Activated naive CD8-positive, alpha-beta T cell treated with anti-CD3 and anti-CD28 coated beads for 36 hours (primary cell): ENCODE measurements around the gene TCAIM. TPM values are rescaled to one million over a fixed set of nuclear protein-coding genes. Genes with fewer than 3 reads are reported as not detected.
"Not testable (repeated sequence)": the region's sequence is repeated elsewhere in the genome, so short reads cannot be mapped to it uniquely, and the experiment has no call there.

ENCODE experiments used
- DNase-seq: peaks from one replicate; pipeline ENCODE4 v3.0.0; 2021
- H3K27ac Mint-ChIP-seq: one replicate; pipeline ENCODE4 v1.8.0; 2022; ENCODE audit warnings: mild to moderate bottlenecking, moderate library complexity, mixed read lengths
- H3K27me3 Mint-ChIP-seq: one replicate; pipeline ENCODE4 v1.8.0; 2022; ENCODE audit warnings: mild to moderate bottlenecking, mixed read lengths
- H3K36me3 Mint-ChIP-seq: one replicate; pipeline ENCODE4 v1.8.0; 2021; ENCODE audit warnings: mild to moderate bottlenecking, mixed read lengths
- H3K4me1 Mint-ChIP-seq: one replicate; pipeline ENCODE4 v1.8.0; 2021; ENCODE audit warnings: mixed read lengths
- H3K4me3 Mint-ChIP-seq: one replicate; pipeline ENCODE4 v1.8.0; 2022; ENCODE audit warnings: mild to moderate bottlenecking, moderate library complexity, mixed read lengths
- H3K9me3 Mint-ChIP-seq: one replicate; pipeline ENCODE4 v1.8.0; 2022; ENCODE audit warnings: mixed read lengths
- total RNA-seq, 2 experiments: library from RNA; stranded (reverse); gene quantifications; one replicate each; pipeline ENCODE4 v1.2.3, GENCODE V29; 2021

Gene TCAIM
- total RNA-seq, 2 experiments from 2014 or later = 10.8 to 12.6 TPM

DNA sequence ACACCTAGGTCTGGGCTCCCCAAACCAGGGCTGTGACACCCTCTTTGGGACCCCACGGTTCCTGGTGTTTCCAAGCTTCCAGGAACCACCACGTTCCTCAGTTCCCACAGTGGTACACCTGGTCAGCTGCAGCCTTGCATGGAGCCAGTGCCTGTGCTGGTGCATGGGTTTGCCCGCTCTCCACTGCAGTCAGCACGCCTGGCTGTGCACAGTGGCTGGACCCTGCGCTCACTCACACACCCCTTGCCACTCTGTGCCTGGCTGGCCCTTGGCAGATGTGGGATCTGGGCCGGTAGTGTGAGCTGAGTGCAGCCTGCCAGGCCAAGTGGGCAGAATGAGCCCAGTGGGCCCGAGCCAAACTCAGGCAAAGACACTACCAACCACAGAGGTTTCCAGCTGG is 48.8 kb downstream of the TCAIM start:
- no peak for DNase-seq
- peaks cover 5% of the 10 kb centered on the region for H3K36me3 Mint-ChIP-seq
- no peak overlapping the region for H3K27ac Mint-ChIP-seq
- H3K4me1 Mint-ChIP-seq = no peaks in the 10 kb centered on the region
- H3K27me3 Mint-ChIP-seq = no peaks in the 10 kb centered on the region
- H3K4me3 Mint-ChIP-seq = no peak overlapping the region
- peaks cover 3% of the 10 kb centered on the region for H3K9me3 Mint-ChIP-seq

GRCh38 chr3:44392489-44392888 is 53.9 kb downstream of the TCAIM start:
- H3K4me3 Mint-ChIP-seq = no peak overlapping the region
- DNase-seq = no peak
- peaks cover 5% of the 10 kb centered on the region for H3K36me3 Mint-ChIP-seq
- no peaks in the 10 kb centered on the region for H3K4me1 Mint-ChIP-seq
- no peaks in the 10 kb centered on the region for H3K27me3 Mint-ChIP-seq
- no peak overlapping the region for H3K27ac Mint-ChIP-seq
- H3K9me3 Mint-ChIP-seq = peaks cover under 1% of the 10 kb centered on the region

DNA sequence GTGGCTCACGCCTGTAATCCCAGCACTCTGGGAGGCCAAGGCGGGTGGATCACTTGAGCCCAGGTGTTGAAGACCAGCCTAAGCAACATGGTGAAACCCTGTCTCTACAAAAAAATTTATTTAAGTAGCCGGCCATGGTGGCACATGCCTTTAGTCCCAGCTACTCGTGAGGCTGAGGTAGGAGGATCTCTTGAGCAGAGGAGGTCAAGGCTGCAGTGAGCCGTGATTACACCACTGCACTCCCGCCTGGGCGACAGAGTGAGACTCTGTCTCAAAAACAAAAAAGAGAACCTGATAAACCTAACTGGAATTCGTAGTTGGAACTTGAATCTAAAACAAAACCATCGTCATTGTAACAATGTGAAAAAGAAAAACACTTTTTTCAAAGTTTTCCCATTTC is 57.1 kb downstream of the TCAIM start:
- no peak overlapping the region for H3K27ac Mint-ChIP-seq

DNA sequence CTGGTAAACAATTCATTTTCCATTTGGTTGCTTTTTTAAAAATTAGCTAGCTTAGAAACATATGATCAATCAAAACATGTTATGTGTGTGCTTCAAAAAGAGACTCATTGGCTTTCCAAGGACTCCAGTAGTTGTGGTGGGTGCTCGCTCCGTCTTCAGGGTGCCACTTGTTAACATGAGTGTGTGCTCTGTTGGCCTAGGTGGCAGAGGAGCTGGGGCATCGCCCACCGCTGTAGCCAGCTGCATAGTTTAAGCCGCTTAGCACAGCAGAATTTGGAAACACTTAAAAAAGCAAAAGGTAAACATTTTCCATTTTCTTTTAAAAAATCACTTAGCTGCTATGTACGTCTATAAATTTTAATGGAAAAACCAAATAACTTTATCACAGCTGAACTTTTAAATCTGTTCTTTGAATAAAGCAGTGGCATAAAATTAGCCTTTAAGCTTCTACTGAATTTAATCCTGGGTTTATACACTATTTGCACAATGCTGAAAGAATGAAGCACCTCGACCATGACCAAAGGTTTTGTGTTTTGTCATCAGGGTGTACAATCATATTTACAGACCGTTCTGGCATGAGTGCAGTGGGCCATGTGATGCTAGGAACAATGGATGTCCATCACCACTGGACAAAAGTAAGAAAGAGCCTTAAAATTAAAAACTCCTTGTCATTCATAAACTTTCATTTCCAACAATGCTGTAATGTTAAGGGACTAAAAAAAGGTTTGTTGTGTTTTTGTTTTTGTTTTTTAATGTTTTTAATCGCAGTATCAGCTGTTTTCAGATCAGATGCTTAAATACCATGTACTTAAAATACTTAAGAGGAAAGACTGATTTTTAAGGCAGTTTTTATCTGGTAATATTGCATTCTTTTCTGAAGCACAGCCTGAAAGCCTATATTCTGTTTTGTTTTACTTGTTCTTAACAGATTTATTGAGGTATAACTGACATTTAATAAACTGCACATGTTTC is 57.9 kb downstream of the TCAIM start:
- no peak for DNase-seq
- no peak overlapping the region for H3K27ac Mint-ChIP-seq
- H3K4me3 Mint-ChIP-seq = no peak overlapping the region
- H3K36me3 Mint-ChIP-seq = peaks cover 6% of the 10 kb centered on the region
- no peaks in the 10 kb centered on the region for H3K4me1 Mint-ChIP-seq
- no peaks in the 10 kb centered on the region for H3K9me3 Mint-ChIP-seq
- H3K27me3 Mint-ChIP-seq = no peaks in the 10 kb centered on the region

More for the DNA sequence above, 57.1 kb downstream of the TCAIM start:
- peaks cover 3% of the 10 kb centered on the region for H3K36me3 Mint-ChIP-seq
- no peak overlapping the region for H3K4me3 Mint-ChIP-seq
- no peak for DNase-seq
- no peaks in the 10 kb centered on the region for H3K4me1 Mint-ChIP-seq
- no peaks in the 10 kb centered on the region for H3K27me3 Mint-ChIP-seq
- no peaks in the 10 kb centered on the region for H3K9me3 Mint-ChIP-seq

DNA sequence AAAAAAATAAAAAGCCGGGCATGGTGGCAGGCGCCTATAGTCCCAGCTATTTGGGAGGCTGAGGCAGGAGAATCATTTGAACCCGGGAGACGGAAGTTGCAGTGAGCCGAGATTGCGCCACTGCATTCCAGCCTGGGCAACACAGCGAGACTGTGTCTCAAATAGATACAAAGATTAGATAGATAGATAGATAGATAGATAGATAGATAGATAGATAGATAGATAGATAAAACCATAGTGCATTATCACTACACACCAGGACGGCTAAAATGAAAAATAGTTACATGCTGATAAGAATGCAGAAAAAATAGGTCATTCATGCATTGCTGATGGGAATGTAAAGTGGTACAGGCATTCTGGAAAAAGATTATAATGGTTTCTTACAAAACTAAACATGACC is 59.7 kb downstream of the TCAIM start:
- not testable (repeated sequence) for H3K4me3 Mint-ChIP-seq, H3K27me3 Mint-ChIP-seq, H3K9me3 Mint-ChIP-seq, H3K4me1 Mint-ChIP-seq, H3K27ac Mint-ChIP-seq, DNase-seq, H3K36me3 Mint-ChIP-seq

DNA sequence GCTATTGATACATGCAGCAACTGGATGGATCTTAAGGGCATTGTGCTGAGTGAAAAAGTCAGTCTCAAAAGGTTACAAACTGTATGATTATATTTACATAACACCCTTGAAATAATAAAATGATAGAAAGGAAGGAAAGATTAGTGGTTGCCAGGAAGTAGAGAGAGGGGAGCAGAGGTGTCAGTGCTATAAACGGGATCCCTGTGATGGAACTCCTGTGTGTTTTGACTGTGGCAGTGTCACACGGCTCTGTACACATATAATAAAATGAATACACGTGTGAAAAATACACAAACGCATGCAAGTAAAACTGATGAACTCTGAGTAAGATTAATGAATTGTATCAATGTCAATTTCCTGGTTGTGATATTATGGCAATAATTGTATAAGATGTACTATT is 60.3 kb downstream of the TCAIM start:
- DNase-seq = no peak
- H3K9me3 Mint-ChIP-seq = no peaks in the 10 kb centered on the region
- peaks cover 6% of the 10 kb centered on the region for H3K36me3 Mint-ChIP-seq
- no peak overlapping the region for H3K27ac Mint-ChIP-seq
- H3K4me1 Mint-ChIP-seq = no peaks in the 10 kb centered on the region
- no peaks in the 10 kb centered on the region for H3K27me3 Mint-ChIP-seq
- H3K4me3 Mint-ChIP-seq = no peak overlapping the region

DNA sequence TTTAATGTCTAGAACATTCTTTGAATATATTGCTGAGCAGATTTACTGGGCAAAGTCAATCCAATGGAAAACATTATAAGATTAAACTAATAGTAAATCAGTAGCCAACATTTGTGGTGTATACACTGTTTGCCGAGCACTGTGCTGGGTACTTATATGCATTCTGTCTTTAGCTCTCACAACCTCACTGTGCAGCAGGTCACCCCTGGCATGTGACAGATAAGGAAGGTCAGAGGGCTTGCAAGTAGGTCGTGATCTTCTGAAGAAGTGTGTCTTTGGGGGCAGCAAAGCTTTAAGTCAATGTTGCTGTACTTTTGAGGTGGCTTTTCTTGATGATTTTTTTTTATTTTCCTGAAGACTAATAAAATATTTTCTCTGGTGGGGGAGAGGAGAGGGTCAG is 62.2 kb downstream of the TCAIM start:
- Mint-ChIP-seq H3K4me3 (no peak overlapping the region), H3K9me3 (no peaks in the 10 kb centered on the region), H3K27ac (no peak overlapping the region), H3K36me3 (peaks cover 9% of the 10 kb centered on the region), H3K27me3 (no peaks in the 10 kb centered on the region), H3K4me1 (no peaks in the 10 kb centered on the region)
- no peak for DNase-seq

DNA sequence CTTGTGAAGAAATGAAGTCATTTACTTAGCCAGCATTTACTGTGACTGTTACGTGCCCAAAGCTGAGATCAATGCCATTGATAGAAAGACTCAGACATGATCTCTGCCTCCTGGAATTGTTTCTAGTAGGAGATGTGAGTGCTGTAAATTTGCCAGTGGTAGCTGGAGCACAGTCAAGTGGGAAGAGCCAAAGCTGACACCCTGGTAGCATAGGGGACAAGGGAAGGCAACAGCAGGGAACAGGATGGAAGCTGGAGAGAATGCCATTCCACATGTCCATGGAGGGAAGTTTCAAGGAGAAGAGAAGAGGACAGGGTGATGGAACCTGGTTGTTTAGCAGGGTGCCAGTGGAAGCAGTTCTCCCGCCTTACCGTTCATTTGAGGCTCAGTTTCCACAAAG is 64.0 kb downstream of the TCAIM start:
- no peak overlapping the region for H3K4me3 Mint-ChIP-seq
- DNase-seq = no peak
- H3K27ac Mint-ChIP-seq = no peak overlapping the region

DNA sequence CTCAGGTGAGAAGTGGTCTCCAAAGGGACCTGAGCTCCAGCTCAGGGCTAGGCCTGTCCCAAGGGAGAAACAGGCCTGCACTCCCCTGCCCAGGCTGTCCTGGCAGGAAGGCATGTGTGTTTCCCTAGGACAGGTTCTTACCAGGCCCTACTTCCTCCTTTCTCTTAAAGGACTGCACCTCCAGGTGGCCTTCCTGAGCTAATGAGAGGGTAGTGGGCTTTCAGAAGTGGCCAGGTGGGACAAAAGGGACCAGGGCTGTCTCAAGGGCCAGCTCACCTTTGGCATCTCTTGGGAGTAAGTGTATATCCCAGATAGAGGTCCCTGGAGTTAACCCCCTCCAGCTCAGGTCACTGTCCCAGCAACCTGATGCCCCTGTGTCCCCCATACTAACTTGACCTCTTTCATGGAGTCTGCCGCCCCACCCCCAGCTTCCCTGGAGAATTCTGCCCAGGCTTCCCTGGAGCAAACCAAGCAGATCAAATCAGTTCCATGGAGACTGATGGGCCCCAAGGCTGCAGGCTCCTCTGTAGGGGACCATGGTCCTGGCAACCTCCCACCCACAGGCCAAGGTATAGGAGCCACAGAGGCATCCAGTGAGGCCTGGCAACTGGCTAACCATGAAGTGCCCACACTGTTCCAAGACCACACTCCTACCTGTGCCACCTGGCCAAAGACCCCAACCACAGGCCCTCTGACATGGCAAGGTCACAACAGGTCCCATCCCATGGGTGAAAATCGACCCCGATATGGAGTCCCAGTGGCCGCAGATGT is 71.3 kb downstream of the TCAIM start:
- Mint-ChIP-seq H3K9me3 (no peaks in the 10 kb centered on the region), H3K27me3 (no peaks in the 10 kb centered on the region), H3K4me1 (no peaks in the 10 kb centered on the region), H3K27ac (no peak overlapping the region), H3K4me3 (no peak overlapping the region), H3K36me3 (no peaks in the 10 kb centered on the region)
- DNase-seq = no peak

More for the DNA sequence above, 64.0 kb downstream of the TCAIM start:
- Mint-ChIP-seq H3K4me1 (no peaks in the 10 kb centered on the region), H3K36me3 (peaks cover 9% of the 10 kb centered on the region), H3K9me3 (no peaks in the 10 kb centered on the region), H3K27me3 (no peaks in the 10 kb centered on the region)

GRCh38 chr3:44411031-44411645 is 72.6 kb downstream of the TCAIM start:
- H3K4me3 Mint-ChIP-seq = no peak overlapping the region
- H3K4me1 Mint-ChIP-seq = no peaks in the 10 kb centered on the region
- H3K36me3 Mint-ChIP-seq = no peaks in the 10 kb centered on the region
- H3K27ac Mint-ChIP-seq = no peak overlapping the region
- no peaks in the 10 kb centered on the region for H3K9me3 Mint-ChIP-seq
- no peak for DNase-seq
- H3K27me3 Mint-ChIP-seq = no peaks in the 10 kb centered on the region

DNA sequence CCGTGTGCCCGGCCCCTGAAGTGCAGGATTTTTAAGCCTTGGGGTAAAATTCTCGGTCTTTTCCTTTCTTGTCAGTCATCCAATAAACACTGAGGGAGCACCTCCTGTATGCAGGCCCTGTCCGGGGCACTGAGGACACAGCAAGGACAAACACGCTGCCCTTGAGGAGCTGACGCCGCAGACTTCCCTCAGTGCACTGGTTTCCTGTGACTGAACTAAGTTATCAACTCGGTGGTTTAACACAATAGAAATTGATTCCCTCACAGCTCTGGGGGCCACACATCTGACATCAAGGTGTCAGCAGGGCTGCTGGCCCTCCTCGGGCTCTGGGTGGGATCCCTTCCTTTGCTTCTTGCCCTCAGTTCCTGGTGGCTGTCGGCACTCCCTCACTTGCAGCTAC is 73.8 kb downstream of the TCAIM start:
- H3K27ac Mint-ChIP-seq = no peak overlapping the region
- H3K4me1 Mint-ChIP-seq = no peaks in the 10 kb centered on the region
- H3K9me3 Mint-ChIP-seq = no peaks in the 10 kb centered on the region
- no peaks in the 10 kb centered on the region for H3K27me3 Mint-ChIP-seq
- no peak overlapping the region for H3K4me3 Mint-ChIP-seq
- DNase-seq = no peak
- no peaks in the 10 kb centered on the region for H3K36me3 Mint-ChIP-seq

DNA sequence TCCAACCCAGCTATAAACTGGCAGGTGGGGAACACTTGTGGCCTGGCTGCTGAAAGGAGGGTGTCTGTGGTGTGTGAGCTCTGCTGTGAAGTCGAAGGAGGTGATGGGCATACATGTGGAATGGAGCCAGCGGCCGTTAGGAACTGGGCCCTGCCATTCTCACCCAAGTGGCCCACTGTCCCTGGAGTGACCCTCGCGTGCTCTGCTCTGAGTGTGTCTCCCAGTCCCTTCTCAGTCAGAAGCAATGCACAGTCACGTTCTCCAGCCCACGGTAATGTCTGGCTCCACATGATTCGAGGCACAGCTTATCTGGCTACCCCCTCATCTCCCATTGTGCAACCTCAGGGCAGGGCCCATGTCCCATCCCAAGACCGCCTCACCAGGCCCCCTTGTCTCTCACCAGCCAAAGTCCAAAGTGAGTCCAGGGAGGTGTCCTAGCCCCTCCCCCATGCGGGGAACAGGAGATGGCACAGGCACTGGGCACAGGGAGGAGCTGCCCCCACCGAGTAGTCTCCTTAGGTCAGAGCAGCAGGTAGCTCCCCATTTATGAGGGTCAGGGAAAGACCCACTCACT is 76.0 kb downstream of the TCAIM start:
- H3K27ac Mint-ChIP-seq = no peak overlapping the region
- H3K9me3 Mint-ChIP-seq = no peaks in the 10 kb centered on the region
- H3K36me3 Mint-ChIP-seq = no peaks in the 10 kb centered on the region
- no peaks in the 10 kb centered on the region for H3K27me3 Mint-ChIP-seq
- H3K4me1 Mint-ChIP-seq = no peaks in the 10 kb centered on the region
- H3K4me3 Mint-ChIP-seq = no peak overlapping the region
- no peak for DNase-seq

GRCh38 chr3:44415421-44415820 is 76.9 kb downstream of the TCAIM start:
- Mint-ChIP-seq H3K36me3 (no peaks in the 10 kb centered on the region), H3K4me3 (no peak overlapping the region), H3K27ac (no peak overlapping the region), H3K27me3 (no peaks in the 10 kb centered on the region), H3K9me3 (no peaks in the 10 kb centered on the region), H3K4me1 (no peaks in the 10 kb centered on the region)
- no peak for DNase-seq

DNA sequence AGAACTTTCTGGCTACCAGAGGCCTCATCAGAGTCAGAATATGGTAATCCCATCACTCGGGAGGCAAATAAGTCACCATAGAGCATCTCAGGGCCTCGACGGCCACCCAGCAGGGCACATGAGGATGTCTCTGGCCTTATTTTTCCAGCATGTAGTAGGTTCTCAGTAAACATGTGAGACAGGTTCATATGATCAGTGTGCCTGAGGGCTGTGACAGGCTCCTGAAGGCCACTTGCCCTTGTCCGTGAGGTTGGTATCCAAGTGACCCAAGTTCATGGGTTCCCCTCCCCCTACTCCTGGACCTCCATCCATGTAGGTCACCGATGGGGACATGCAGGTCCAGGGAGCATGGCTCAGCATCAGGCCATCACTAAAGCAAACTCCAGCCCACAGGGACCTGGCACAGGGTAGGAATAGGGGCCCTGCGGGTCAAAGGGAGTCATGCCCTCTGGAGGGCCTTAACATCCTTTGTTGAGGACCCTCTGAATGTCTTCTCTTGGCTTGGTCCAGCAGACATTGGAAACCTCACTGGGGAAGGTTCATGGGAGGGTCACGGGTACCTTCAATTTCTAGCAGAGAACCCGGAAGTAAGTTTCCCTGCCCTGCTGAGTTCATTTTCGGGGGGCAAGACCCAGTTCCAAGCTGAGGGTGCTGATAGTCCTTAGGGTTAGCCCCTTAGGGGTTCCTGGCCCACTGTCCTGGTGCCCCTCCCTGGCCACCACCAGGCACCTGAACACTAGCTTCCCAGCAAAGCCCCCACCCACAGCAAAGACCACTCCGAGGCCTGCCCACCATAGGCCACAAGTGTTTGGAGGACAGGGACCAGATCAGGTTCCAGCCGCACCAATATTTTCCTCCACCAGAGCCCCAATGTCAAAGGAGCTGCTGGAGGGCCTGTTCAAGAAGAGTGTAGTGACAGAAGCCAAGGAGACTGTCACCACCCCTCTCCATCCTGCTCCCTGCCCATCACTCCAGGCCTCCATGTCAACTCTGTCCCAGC is 77.8 kb downstream of the TCAIM start:
- Mint-ChIP-seq H3K4me3 (no peak overlapping the region), H3K4me1 (no peaks in the 10 kb centered on the region), H3K27ac (no peak overlapping the region), H3K27me3 (no peaks in the 10 kb centered on the region), H3K9me3 (no peaks in the 10 kb centered on the region), H3K36me3 (no peaks in the 10 kb centered on the region)
- no peak for DNase-seq
